Measurements from ENCODE around the gene MLH3. TPM values are rescaled to one million over a fixed set of nuclear protein-coding genes. Genes with fewer than 3 reads are reported as not detected.
A peak's percentile ranks its signal among the peaks of the same experiment; 100 is the strongest.

The MLH3 gene
- total and polyA plus RNA-seq, 10 of the 15 experiments (the other 5 are each of a cell fraction or from before 2014, with no cell fraction given) = 12.6 to 31.2 (median 19.6) TPM

DNA sequence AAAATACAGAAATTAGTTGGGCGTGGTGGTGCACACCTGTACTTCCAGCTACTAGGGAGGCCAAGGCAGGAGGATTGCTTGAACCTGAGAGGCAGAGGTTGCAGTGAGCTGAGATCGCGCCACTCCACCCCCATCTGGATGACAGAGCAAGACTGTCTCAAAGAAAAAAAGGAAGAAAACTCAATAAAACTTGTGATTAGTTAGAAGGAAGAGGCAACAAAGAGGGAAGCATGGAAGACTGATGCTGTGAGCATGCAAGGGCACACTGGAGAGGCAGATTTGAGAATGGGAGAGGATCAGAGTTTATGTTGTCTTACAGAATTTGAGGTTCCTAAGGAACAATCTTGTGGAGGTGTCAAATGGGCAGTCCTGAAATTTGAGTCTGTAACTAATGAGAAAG, 15.4 kb upstream of the MLH3 start:
- no TSS peak for BruUV-seq (replicated peaks)
- Histone ChIP-seq H3K36me3 (ENCODE audit: control insufficient read depth in 2 of 2, insufficient read depth in 2 of 2, low read length in 1 of 2) (no peaks in the 10 kb centered on the region), H3K79me2 (ENCODE audit: control insufficient read depth, insufficient read depth, low read length) (peaks cover 19% of the 10 kb centered on the region), H2AFZ (ENCODE audit: control insufficient read depth, low read depth, low read length) (no peak overlapping the region), H3K27me3 (replicated peaks in 1 of 2; ENCODE audit: control insufficient read depth in 2 of 2, insufficient read depth in 2 of 2, low read length in 1 of 2) (no peaks in the 10 kb centered on the region), H3K9me3 (replicated peaks; ENCODE audit: control insufficient read depth, insufficient read depth, low read length) (no peaks in the 10 kb centered on the region), H3K4me1 (ENCODE audit: control insufficient read depth, insufficient read depth, low read length) (peaks cover 8% of the 10 kb centered on the region), H3K4me2 (ENCODE audit: control insufficient read depth, insufficient read depth) (peak overlapping the region; percentile 42; the same call in 1 of the 2 replicates), H4K20me1 (ENCODE audit: control insufficient read depth, insufficient read depth) (no peaks in the 10 kb centered on the region), H3K4me3 (no peak overlapping the region), H3K9ac (ENCODE audit: control insufficient read depth, insufficient read depth, low read length) (no peak overlapping the region), H3K27ac (ENCODE audit: control insufficient read depth, insufficient read depth) (no peak overlapping the region)
- POLR2A ChIA-PET = interaction anchor here (0.6 to 1.2 kb wide), 4 partner anchors 10 to 1549 kb away, joined by 3 to 5 read pairs (median 3); no protein-coding TSS in a partner anchor
- WGBS (ENCODE audit: insufficient coverage, insufficient replicate concordance, low lambda C conversion rate, missing lambda C conversion rate) = 100% methylated on average over 3 of the region's 3 CpGs
- intact Hi-C loops (cut with micrococcal nuclease; ENCODE audit: unreplicated experiment) (no loop called here), in situ Hi-C loops (cut with MboI) (no loop called here)
- no peak for FAIRE-seq
- DNase-seq (ENCODE audit: low read depth, low spot score) = no peak
- RAD21 ChIA-PET (ENCODE audit: unreplicated experiment) = no interaction called here
- SMC1A ChIA-PET (ENCODE audit: uncharacterized antibody, unreplicated experiment) = interaction anchor here (1.0 to 1.3 kb wide), 2 partner anchors 63 to 137 kb away, joined by 3 read pairs; no protein-coding TSS in a partner anchor
- CTCF ChIA-PET = interaction anchor here (1.0 to 2.0 kb wide), 4 partner anchors 17 to 64 kb away, joined by 3 to 4 read pairs (median 4); partner anchors contain the start of gene EIF2B2
- ATAC-seq = no peak
- TF ChIP-seq IKZF1 (conservative IDR thresholded peaks at IDR 0.05) (no peak), NRF1 (conservative IDR thresholded peaks at IDR 0.05; ENCODE audit: low read depth, low read length) (no peak), TBL1XR1 (IDR thresholded peaks at IDR 0.05; ENCODE audit: low read depth, low read length) (no peak), SRF (IDR thresholded peaks at IDR 0.05; ENCODE audit: low read depth in 2 of 2, low read length in 2 of 2) (no peak), KLF5 (IDR thresholded peaks at IDR 0.05; ENCODE audit: partially characterized antibody) (no peak), SMC3 (IDR thresholded peaks at IDR 0.05; ENCODE audit: borderline replicate concordance, low read length) (no peak), SIN3A (IDR thresholded peaks at IDR 0.05; ENCODE audit: low read depth, low read length) (no peak), TCF3 (IDR thresholded peaks at IDR 0.05; ENCODE audit: borderline replicate concordance, insufficient read depth, low read depth, low read length) (no peak), MYB (IDR thresholded peaks at IDR 0.05; ENCODE audit: borderline replicate concordance, low read depth, low read length) (no peak), IKZF2 (IDR thresholded peaks at IDR 0.05) (no peak), CHD4 (IDR thresholded peaks at IDR 0.05) (no peak), BACH1 (IDR thresholded peaks at IDR 0.05; ENCODE audit: borderline replicate concordance) (no peak)
- TF ChIP-seq, protein P1, sequence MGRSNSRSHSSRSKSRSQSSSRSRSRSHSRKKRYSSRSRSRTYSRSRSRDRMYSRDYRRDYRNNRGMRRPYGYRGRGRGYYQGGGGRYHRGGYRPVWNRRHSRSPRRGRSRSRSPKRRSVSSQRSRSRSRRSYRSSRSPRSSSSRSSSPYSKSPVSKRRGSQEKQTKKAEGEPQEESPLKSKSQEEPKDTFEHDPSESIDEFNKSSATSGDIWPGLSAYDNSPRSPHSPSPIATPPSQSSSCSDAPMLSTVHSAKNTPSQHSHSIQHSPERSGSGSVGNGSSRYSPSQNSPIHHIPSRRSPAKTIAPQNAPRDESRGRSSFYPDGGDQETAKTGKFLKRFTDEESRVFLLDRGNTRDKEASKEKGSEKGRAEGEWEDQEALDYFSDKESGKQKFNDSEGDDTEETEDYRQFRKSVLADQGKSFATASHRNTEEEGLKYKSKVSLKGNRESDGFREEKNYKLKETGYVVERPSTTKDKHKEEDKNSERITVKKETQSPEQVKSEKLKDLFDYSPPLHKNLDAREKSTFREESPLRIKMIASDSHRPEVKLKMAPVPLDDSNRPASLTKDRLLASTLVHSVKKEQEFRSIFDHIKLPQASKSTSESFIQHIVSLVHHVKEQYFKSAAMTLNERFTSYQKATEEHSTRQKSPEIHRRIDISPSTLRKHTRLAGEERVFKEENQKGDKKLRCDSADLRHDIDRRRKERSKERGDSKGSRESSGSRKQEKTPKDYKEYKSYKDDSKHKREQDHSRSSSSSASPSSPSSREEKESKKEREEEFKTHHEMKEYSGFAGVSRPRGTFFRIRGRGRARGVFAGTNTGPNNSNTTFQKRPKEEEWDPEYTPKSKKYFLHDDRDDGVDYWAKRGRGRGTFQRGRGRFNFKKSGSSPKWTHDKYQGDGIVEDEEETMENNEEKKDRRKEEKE (IDR thresholded peaks at IDR 0.05) = no peak
- TF ChIP-seq, protein P2, sequence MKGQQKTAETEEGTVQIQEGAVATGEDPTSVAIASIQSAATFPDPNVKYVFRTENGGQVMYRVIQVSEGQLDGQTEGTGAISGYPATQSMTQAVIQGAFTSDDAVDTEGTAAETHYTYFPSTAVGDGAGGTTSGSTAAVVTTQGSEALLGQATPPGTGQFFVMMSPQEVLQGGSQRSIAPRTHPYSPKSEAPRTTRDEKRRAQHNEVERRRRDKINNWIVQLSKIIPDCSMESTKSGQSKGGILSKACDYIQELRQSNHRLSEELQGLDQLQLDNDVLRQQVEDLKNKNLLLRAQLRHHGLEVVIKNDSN (IDR thresholded peaks at IDR 0.05; ENCODE audit: borderline replicate concordance, extremely low read length, insufficient read depth, low read depth, low read length) = no peak
- TF ChIP-seq, protein P3, sequence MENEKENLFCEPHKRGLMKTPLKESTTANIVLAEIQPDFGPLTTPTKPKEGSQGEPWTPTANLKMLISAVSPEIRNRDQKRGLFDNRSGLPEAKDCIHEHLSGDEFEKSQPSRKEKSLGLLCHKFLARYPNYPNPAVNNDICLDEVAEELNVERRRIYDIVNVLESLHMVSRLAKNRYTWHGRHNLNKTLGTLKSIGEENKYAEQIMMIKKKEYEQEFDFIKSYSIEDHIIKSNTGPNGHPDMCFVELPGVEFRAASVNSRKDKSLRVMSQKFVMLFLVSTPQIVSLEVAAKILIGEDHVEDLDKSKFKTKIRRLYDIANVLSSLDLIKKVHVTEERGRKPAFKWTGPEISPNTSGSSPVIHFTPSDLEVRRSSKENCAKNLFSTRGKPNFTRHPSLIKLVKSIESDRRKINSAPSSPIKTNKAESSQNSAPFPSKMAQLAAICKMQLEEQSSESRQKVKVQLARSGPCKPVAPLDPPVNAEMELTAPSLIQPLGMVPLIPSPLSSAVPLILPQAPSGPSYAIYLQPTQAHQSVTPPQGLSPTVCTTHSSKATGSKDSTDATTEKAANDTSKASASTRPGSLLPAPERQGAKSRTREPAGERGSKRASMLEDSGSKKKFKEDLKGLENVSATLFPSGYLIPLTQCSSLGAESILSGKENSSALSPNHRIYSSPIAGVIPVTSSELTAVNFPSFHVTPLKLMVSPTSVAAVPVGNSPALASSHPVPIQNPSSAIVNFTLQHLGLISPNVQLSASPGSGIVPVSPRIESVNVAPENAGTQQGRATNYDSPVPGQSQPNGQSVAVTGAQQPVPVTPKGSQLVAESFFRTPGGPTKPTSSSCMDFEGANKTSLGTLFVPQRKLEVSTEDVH (IDR thresholded peaks at IDR 0.05; ENCODE audit: low read depth, partially characterized antibody) = no peak
- TF ChIP-seq, protein P4, sequence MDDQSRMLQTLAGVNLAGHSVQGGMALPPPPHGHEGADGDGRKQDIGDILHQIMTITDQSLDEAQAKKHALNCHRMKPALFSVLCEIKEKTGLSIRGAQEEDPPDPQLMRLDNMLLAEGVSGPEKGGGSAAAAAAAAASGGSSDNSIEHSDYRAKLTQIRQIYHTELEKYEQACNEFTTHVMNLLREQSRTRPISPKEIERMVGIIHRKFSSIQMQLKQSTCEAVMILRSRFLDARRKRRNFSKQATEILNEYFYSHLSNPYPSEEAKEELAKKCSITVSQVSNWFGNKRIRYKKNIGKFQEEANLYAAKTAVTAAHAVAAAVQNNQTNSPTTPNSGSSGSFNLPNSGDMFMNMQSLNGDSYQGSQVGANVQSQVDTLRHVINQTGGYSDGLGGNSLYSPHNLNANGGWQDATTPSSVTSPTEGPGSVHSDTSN (IDR thresholded peaks at IDR 0.05; ENCODE audit: insufficient replicate concordance, low read depth, low read length) = no peak
